Pons (tissue), 1 donor: ENCODE data around the gene SPIB.

Source experiments
- DNase-seq: peaks from one replicate; pipeline ENCODE4 v3.0.0-alpha.2; 2016; ENCODE audit warnings: low spot score

The SPIB gene

GRCh38 chr19:50419022-50419579 is 363 bp downstream of the SPIB start:
- no peak for DNase-seq

DNA sequence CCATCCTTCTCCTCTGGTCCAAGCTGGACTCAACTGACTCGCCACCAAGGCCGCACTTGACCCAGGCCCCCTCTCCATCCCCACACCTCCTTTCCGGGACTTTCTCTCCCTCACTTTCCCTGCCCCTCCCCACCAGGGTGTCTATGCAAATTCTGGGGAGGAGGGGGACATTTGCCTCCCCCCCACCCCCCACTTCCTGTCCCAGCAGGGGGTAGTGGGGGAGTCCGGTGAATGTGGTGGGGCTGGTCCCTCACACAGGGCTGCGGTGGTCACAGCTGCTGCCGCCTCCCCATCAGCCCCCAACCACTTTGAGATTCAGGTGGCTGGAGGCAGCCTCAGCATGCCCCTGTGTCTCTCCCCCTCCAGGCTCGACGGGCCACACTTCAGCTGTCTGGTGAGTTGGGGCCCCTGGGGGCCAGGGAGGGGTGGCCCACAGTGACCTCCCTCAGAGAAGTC is 870 bp downstream of the SPIB start:
- no peak for DNase-seq

DNA sequence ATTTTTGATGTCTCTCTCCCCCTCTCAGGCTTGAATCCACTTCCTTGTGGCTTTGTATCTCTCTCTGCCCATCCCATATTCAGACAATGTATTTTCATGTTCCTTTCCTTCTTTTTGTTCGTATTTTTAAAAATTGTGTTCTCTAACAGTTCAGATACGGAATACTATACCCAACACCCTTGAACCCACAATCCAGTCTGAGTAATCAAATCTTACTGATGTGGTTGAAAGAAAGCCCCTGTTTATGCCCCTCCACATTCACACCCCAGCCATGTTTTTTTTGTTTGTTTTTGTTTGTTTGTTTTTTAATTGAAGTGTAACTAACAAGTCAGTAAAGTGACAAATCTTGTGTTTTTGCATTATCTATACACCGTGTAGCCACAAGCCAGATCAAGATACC is 1.4 kb downstream of the SPIB start:
- no peak for DNase-seq

DNA sequence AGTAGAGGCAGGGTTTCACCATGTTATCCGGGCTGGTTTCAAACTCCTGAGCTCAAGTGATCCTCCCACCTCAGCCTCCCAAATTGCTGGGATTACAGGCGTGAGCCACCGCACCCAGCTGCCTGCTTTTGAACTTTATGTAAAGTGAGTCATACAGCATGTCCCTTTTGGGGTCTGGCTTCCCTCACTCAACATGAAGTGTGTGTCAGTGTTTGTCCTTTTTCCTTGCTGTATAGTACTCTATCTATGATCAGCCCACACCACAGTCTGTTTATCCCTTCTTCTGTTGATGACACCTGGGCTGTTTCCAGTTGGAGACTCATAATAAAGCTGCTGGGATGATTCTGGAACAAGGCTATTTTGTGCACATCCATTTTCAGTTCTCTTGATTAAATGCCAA is 2.1 kb downstream of the SPIB start:
- no peak for DNase-seq

DNA sequence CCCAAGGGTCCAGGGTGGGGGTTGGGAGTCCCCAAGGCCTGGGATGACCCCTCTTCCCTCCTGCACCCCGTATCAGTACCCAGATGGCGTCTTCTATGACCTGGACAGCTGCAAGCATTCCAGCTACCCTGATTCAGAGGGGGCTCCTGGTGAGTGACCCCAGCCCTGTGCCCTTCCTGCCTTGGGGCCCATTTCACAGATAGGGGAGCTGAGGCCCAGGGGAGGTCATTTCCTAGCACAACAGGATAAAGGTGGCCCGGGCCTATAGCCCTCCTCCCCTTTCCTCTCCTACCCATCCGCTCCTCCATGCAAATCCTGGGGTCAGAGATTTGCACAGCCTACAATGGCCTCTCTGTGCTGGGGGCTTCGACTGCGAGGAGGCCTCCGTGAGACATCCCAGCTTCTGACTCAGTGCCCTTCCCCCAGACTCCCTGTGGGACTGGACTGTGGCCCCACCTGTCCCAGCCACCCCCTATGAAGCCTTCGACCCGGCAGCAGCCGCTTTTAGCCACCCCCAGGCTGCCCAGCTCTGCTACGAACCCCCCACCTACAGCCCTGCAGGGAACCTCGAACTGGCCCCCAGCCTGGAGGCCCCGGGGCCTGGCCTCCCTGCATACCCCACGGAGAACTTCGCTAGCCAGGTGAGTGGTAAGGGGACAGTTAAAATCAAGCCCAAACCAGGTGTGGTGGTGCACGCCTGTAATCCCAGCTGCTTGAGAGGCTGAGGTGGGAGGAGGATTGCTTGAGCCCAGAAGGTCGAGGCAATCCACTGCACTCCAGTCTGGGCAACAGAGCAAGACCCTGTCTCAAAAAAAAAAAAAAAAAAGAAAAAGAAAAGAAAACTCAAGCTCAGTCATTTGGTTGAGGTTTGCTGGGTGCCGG is 3.9 kb downstream of the SPIB start:
- DNase-seq: no peak

DNA sequence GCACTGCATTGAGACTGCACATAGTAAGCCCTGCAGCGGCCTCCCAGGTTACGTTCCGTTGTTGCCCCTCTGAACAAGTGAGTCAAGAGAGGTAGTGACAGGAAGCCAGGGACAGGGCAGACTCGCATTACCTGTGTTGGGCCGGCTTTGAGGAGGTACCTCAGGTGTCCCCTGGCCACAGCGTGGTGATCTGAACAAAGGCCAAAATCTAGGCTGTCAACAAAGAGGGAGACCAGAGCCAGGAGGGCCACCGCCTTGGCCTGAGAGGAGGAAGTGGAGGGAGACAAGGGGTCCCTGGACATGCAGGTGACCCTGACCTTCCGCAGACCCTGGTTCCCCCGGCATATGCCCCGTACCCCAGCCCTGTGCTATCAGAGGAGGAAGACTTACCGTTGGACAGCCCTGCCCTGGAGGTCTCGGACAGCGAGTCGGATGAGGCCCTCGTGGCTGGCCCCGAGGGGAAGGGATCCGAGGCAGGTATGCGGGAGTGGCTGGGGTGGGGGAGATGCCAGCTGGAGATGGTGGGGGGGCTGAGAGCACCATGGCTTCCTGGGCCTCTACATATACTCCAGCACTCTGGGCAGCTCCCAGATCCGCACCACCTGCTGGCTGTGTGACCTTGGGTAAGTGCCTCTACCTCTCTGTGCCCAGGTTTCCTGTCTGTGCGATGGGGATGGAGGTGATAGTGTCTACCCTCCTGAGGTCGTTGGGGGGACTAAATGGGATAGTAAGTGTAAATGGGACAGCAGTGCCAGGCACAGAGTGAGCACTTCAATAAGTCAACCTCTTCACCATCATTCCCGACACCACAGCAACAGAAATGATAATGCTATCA is 4.8 kb downstream of the SPIB start:
- no peak for DNase-seq

GRCh38 chr19:50425581-50425980 is 6.8 kb downstream of the SPIB start:
- DNase-seq: no peak

GRCh38 chr19:50427318-50427925 is 8.7 kb downstream of the SPIB start:
- no peak for DNase-seq

GRCh38 chr19:50427997-50428425 is 9.3 kb downstream of the SPIB start:
- peak; percentile 70 for DNase-seq

DNA sequence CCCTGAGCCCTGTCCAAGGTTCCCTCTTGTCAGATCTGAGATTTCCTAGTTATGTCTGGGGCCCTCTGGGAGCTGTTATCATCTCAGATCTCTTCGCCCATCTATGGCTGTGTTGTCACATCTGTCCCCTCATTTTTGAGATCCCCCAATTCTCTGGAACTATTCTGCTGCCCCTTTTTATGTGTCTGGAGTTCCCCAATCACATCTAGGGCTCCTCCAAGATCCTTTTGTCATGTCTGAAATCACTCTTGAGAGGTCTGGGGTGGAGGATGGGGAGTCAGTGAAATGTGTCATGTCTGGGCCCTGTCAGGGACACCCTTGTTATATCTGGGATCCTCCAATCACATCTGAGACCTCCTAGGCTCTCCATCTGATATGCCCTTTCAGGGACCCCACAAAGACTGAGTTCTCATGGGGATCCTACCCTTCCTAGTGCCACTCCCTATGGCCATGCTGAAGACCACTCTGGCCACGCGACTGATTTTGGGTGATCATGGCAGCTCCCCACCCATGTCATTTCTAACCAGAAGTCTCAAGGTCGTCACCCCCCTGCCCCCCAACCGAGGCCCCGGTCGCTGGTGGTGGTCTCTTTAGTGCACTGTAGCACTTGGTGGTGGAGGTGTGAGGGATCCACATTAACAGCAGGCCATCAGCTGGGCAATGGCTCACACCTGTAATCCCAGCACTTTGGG is 10.2 kb downstream of the SPIB start:
- DNase-seq: no peak

- no peak for DNase-seq
Observed at GRCh38 chr19:50430888-50431342, 12.2 kb downstream of the SPIB start.

DNA sequence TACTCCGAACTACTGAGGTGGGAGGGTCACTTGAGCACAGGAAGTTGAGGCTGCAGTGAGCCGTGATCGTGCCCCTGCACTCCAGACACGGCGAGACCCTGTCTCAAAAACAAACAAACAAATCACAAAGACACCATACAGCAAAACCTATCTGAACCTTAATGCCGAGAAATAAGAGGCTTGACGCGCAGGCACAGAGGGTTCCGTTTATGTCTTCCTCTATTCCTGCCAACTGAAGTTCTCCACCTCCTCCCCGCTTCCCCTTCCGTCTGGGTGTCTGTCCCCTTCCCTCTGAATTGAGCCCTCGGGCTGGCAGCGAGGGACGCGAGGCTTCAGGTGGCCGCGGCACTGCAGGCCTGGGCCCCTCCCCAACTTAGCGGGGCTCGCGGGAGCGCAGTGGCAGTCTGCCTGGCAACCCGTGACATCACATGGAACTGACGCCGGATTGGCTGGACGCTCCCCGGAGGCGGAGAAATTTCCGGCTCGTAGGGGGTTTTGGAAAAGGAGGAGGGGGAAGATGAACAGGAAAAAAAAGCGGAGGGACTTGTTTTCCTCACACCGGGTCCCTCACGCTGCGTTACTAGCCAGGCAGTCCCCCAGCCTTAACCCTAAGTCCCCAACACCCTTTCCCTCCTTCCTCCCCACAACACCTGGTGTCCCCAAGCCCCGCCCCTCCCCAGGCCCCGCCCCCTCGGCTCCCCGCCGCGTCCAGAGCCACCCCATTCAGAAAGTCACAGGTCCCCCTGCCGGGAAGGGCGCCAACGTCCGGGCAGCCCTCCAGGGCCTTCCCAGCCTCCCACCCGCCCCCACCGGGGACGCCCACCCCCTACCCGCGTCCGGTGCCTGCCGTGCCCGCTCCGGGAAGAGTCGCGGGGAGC is 12.8 kb downstream of the SPIB start:
- peak; percentile 73 for DNase-seq

DNA sequence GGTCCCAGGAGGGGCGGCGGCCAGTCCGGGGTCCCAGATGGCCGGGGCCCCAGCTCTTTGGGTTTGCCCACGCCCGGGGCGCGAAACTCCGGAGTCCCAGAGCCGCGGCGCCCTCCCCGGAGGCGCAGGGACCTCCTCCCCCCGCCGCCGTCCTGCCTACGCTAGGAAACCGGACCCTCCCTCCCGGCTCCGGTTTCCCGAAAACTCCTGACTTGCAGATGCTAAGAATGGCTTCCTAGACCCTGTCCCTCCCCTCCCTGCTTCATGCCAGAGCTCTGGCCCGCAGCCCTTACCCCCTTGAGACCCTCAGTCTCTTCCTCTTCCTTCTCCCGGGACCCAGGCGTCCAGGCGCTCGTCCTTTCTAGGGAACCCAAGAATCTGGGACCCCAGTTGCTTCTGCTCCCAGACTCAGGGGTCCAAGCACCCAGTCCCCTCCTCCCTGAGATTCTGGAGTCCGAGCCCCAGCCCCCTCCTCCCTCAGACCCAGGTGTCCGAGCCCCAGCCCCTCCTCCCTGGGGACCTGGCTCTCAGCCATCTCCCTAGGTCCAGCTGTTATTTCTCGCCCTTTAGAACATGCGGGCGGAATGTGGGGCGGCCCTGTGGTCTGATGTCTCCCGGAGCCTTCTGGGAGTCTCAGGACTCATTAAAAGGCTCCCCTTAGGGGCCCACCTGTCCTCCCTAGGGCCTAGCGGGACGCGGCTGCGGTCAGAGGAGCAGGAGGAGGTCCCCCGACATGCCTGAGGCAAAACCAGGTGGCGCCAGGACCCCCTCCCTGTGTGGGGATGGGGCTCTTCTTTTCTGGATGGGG is 13.7 kb downstream of the SPIB start, which contains the start of gene MYBPC2:
Gene MYBPC2 (plus strand): TSS at position 672 of the 808 bp plus-strand sequence. CDS start 62 bp downstream, at position 734.
- DNase-seq: no peak

- DNase-seq: no peak
Observed at GRCh38 chr19:50433201-50434180, 14.8 kb downstream of the SPIB start.

GRCh38 chr19:50434525-50434924 is 15.8 kb downstream of the SPIB start:
- no peak for DNase-seq

GRCh38 chr19:50435221-50435620 is 16.5 kb downstream of the SPIB start:
- DNase-seq: no peak

- DNase-seq: no peak
Observed at GRCh38 chr19:50435627-50436026, 16.9 kb downstream of the SPIB start.

GRCh38 chr19:50437862-50438449 is 19.2 kb downstream of the SPIB start:
- DNase-seq: no peak
